OCI-LY7 (cell line): ENCODE results near the gene DLGAP4.

ENCODE experiments used
- EZH2phosphoT487 ChIP-seq: fragments of 200-600 bp; sonication (generic); IDR thresholded peaks from 2 replicates; pipeline ENCODE4 v1.6.1; 2018; ENCODE audit warnings: low read depth, borderline replicate concordance, mild to moderate bottlenecking, mixed run types, antibody characterized with exemption, low read length, moderate library complexity, mixed read lengths
- TF ChIP-seq, protein P1 (sequence below): fragments of 200-600 bp; sonication (generic); conservative IDR thresholded peaks from 2 replicates; pipeline ENCODE4 v1.5.1; 2014; ENCODE audit warnings: mild to moderate bottlenecking, antibody characterized with exemption, low read length, moderate library complexity, mixed read lengths

DNA sequence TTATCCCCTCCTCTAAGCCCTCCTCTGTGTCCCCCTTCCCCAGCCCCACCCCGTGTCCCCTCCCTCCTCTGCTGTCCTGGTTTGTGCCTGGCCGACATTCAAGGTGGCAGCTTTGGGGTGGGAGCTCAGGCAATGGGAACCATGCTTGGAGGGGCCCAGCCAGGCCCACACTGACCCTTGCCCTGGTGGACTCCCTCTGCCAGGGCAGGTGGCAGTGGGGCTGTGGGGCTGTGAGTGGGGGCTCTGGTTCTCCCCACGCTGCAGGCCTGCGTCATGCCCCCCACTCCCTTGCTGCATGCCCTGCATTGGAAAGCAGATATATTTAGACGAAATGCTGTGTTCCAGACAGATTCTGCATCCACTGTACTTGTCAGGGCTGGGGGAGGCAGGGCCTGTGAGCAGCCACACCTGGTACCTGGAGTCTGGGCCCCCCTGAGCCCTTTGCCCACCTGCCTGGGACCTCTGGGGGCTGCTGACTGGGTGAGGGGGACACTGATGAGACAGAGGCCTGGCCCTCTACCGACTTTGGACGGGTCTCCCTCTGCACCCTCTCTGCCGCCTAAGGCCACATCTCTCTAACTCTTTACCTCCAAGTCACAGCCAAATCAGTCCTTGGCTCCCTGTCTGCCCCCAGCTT, 14.2 kb downstream of the DLGAP4 start:
- TF ChIP-seq, protein P1, sequence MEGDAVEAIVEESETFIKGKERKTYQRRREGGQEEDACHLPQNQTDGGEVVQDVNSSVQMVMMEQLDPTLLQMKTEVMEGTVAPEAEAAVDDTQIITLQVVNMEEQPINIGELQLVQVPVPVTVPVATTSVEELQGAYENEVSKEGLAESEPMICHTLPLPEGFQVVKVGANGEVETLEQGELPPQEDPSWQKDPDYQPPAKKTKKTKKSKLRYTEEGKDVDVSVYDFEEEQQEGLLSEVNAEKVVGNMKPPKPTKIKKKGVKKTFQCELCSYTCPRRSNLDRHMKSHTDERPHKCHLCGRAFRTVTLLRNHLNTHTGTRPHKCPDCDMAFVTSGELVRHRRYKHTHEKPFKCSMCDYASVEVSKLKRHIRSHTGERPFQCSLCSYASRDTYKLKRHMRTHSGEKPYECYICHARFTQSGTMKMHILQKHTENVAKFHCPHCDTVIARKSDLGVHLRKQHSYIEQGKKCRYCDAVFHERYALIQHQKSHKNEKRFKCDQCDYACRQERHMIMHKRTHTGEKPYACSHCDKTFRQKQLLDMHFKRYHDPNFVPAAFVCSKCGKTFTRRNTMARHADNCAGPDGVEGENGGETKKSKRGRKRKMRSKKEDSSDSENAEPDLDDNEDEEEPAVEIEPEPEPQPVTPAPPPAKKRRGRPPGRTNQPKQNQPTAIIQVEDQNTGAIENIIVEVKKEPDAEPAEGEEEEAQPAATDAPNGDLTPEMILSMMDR, result no peak
- no peak for TF ChIP-seq EZH2phosphoT487
